GM12891 (cell line): Measurements from ENCODE around the gene CDH4.

Experiments
- POLR2A ChIP-seq: IDR thresholded peaks from 2 replicates; pipeline ENCODE4 v1.6.1; 2011; ENCODE audit warnings: low read depth, low read length, control low read depth
- POLR2AphosphoS5 ChIP-seq: IDR thresholded peaks from 2 replicates; pipeline ENCODE4 v1.6.1; 2011; ENCODE audit warnings: low read depth, low read length, control low read depth
- TAF1 ChIP-seq: IDR thresholded peaks from 2 replicates; pipeline ENCODE4 v1.6.1; 2011; ENCODE audit warnings: low read depth, low read length, control low read depth

- TF ChIP-seq POLR2A (no peak), POLR2AphosphoS5 (no peak), TAF1 (no peak)
Measured at GRCh38 chr20:61295249-61295648, 43.2 kb downstream of the CDH4 start.
